HTERT RPE-1 (cell line): Measurements from ENCODE around the gene HDX.
"Not testable (repeated sequence)": the region's sequence is repeated elsewhere in the genome, so short reads cannot be mapped to it uniquely, and the experiment has no call there.

Experiments
- in situ Hi-C: fragments of 300-500 bp; cut with MboI; formaldehyde crosslinking; loops from 4 replicates; pipeline ENCODE4 v1.14.3; 2020; ENCODE audit warnings: low sequenced_read_pairs

HDX gene

GRCh38 chrX:84501798-84502628, at the start of gene HDX:
HDX (minus strand) TSS chrX:84502453; CDS start chrX:84475397, 27,056 bp downstream.
- in situ Hi-C loops, result no loop called here

- in situ Hi-C loops, result not testable (repeated sequence)
These were observed 39.1 kb upstream of the HDX start for GRCh38 chrX:84541315-84541714.

- in situ Hi-C loops, result not testable (repeated sequence)
These were observed 35.4 kb upstream of the HDX start for GRCh38 chrX:84537627-84538026.

GRCh38 chrX:84488426-84488825, 13.8 kb downstream of the HDX start:
- in situ Hi-C loops, result no loop called here

- in situ Hi-C loops, result no loop called here
These were observed 14.6 kb downstream of the HDX start for GRCh38 chrX:84487365-84488353.

- in situ Hi-C loops, result no loop called here
These were observed 23.2 kb downstream of the HDX start for GRCh38 chrX:84479086-84479485.

- in situ Hi-C loops, result no loop called here
These were observed 25.1 kb downstream of the HDX start for GRCh38 chrX:84477114-84477513.

- in situ Hi-C loops, result no loop called here
These were observed 26.7 kb downstream of the HDX start for GRCh38 chrX:84475596-84475995.

GRCh38 chrX:84475101-84475500, 27.2 kb downstream of the HDX start:
- in situ Hi-C loops, result no loop called here

- in situ Hi-C loops, result no loop called here
These were observed 33.0 kb downstream of the HDX start for GRCh38 chrX:84469226-84469625.

- in situ Hi-C loops, result no loop called here
These were observed 34.4 kb downstream of the HDX start for GRCh38 chrX:84467898-84468297.

GRCh38 chrX:84453351-84454246, 48.7 kb downstream of the HDX start:
- in situ Hi-C loops, result no loop called here

GRCh38 chrX:84441143-84441542, 61.1 kb downstream of the HDX start:
- in situ Hi-C loops, result no loop called here

GRCh38 chrX:84415140-84415539, 87.1 kb downstream of the HDX start:
- in situ Hi-C loops, result no loop called here

GRCh38 chrX:84363663-84364062, 138.6 kb downstream of the HDX start:
- in situ Hi-C loops, result no loop called here

GRCh38 chrX:84363051-84363450, 139.2 kb downstream of the HDX start:
- in situ Hi-C loops, result no loop called here

- in situ Hi-C loops, result no loop called here
These were observed 139.9 kb downstream of the HDX start for GRCh38 chrX:84362184-84362838.

GRCh38 chrX:84358271-84358670, 144.0 kb downstream of the HDX start:
- in situ Hi-C loops, result no loop called here

GRCh38 chrX:84357296-84357695, 145.0 kb downstream of the HDX start:
- in situ Hi-C loops, result no loop called here

GRCh38 chrX:84340968-84341367, 161.3 kb downstream of the HDX start:
- in situ Hi-C loops, result no loop called here
